Measurements from ENCODE around the gene DEPP1.

Gene DEPP1

GRCh38 chr10:44978213-44978569 is 418 bp downstream of the DEPP1 start:
- no peak for DNase-seq

- DNase-seq: no peak
These were observed 1.1 kb downstream of the DEPP1 start for GRCh38 chr10:44977287-44978212.

- no peak for DNase-seq
These were observed 2.0 kb downstream of the DEPP1 start for GRCh38 chr10:44976352-44977198.

GRCh38 chr10:44975431-44976331 is 2.9 kb downstream of the DEPP1 start:
- no peak for DNase-seq

- peak; percentile 65 for DNase-seq
These were observed 3.8 kb downstream of the DEPP1 start for GRCh38 chr10:44974628-44975430.

GRCh38 chr10:44974082-44974627 is 4.5 kb downstream of the DEPP1 start:
- DNase-seq: no peak

- no peak for DNase-seq
These were observed 5.1 kb downstream of the DEPP1 start for GRCh38 chr10:44973323-44974081.

GRCh38 chr10:44972874-44973306 is 5.7 kb downstream of the DEPP1 start:
- DNase-seq: no peak

GRCh38 chr10:44971935-44972757 is 6.5 kb downstream of the DEPP1 start:
- no peak for DNase-seq

GRCh38 chr10:44971434-44971833 is 7.2 kb downstream of the DEPP1 start:
- no peak for DNase-seq

- no peak for DNase-seq
These were observed 7.7 kb downstream of the DEPP1 start for GRCh38 chr10:44970812-44971395.

- DNase-seq: no peak
These were observed 8.8 kb downstream of the DEPP1 start for GRCh38 chr10:44969854-44970253.

- no peak for DNase-seq
These were observed 9.9 kb downstream of the DEPP1 start for GRCh38 chr10:44968500-44969400.

GRCh38 chr10:44968091-44968490 is 10.5 kb downstream of the DEPP1 start:
- no peak for DNase-seq

GRCh38 chr10:44967616-44968015 is 11.0 kb downstream of the DEPP1 start:
- no peak for DNase-seq

GRCh38 chr10:44966816-44967509 is 11.6 kb downstream of the DEPP1 start:
- no peak for DNase-seq

GRCh38 chr10:44966129-44966815 is 12.3 kb downstream of the DEPP1 start:
- DNase-seq: no peak

Measured in activated naive CD4-positive, alpha-beta T cell treated with Interleukin-2 at 50 U/mL for 16 hours (primary cell).